Right cardiac atrium (tissue), 5 donors: Measurements from ENCODE around the gene MAP3K10. TPM values are rescaled to one million over a fixed set of nuclear protein-coding genes. Genes with fewer than 3 reads are reported as not detected.
A peak's percentile ranks its signal among the peaks of the same experiment; 100 is the strongest.

ENCODE experiments used
- ATAC-seq, 2 donors: fragments of 200-7000 bp; cut with Tn5 transposase; one replicate each; pipeline versions ENCODE4 v1.8.0 to v1.9.1; 2020; ENCODE audit warnings: moderate library complexity in 2 of 2, mild to moderate bottlenecking in 1 of 2
- DNase-seq, 3 donors: peaks; one replicate each; pipeline ENCODE4 v3.0.0-alpha.2; 2020
- H3K27ac ChIP-seq: one replicate; pipeline ENCODE4 v1.5.1; 2013; ENCODE audit warnings: mild to moderate bottlenecking, low read length, control low read depth, moderate library complexity
- H3K27me3 ChIP-seq: one replicate; pipeline ENCODE4 v1.6.1; 2013; ENCODE audit not compliant: control insufficient read depth, insufficient read depth
- H3K4me1 ChIP-seq: one replicate; pipeline ENCODE4 v1.6.1; 2013; ENCODE audit warnings: low read length; ENCODE audit not compliant: control insufficient read depth, insufficient read depth
- H3K4me3 ChIP-seq: one replicate; pipeline ENCODE4 v1.5.1; 2013; ENCODE audit warnings: low read length, control low read depth
- H3K9me3 ChIP-seq: one replicate; pipeline ENCODE4 v1.6.1; 2013; ENCODE audit warnings: low read length; ENCODE audit not compliant: control insufficient read depth
- WGBS: extraction: QIAGEN DNeasy Blood & Tissue Kit; methylation state at CpG from one replicate; pipeline ENCODE4 v1.1.7; 2013; 5-methylcytosine and 5-hydroxymethylcytosine counted together
- intact Hi-C, 4 donors: fragments of 100-400 bp; cut with DNase I; formaldehyde crosslinking; loops; one replicate each; pipeline versions ENCODE4 v1.11.0 to v1.14.0; 2022 to 2023
- polyA plus RNA-seq: library from polyadenylated mRNA; stranded (reverse); fragments of 200-250 nt; gene quantifications from one replicate; pipeline ENCODE4 v1.2.3, GENCODE V29; 2013
- total RNA-seq, 4 donors: library from RNA; stranded (reverse); fragmentation: NEBNext Ultra II Directional; extraction: Animal tissue kit (Norgen Biotek cat#: 25700); gene quantifications; one replicate each; pipeline ENCODE4 v1.2.1, GENCODE V29; 2021
- donor health status: healthy with polysubstance abuse.
- donor health status: DM: no; HTN: yes; CAD: no.
- donor health status: DM: no; HTN: no; CAD: no.
- donor health status: DM: no; HTN: yes; CAD: no; lungs with severe emphysema.
- donor health status: DM: yes; HTN: yes; CAD: no.

MAP3K10 gene
- total and polyA plus RNA-seq, 5 donors: 16.9 to 25.3 (median 20.4) TPM

DNA sequence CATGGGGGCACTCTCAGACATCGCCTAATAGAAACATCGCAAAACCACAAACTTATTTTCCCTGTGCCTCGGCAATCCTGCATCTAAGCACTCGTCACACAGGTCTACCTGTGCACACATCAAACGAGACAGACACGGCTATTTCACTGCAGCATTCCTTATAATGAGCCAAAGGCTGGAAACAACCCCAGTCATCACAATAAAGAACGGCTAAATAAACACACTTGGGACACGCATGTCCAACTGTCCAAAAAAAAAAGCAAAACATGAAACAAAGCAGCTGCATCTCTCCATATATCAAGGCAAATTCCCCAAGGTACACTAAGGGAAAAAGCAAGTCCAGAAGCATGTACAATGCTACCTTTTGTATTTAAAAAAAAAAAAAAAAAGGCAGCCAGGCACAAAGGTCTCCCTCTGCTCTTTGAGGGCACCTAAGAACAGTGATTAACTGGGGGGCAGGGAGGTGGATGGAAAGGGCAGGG lies 62.4 kb downstream of the MAP3K10 start:
- ATAC-seq (no peak), DNase-seq (no peak)
- intact Hi-C loops: no loop called here
- H3K27me3 ChIP-seq: no peaks in the 10 kb centered on the region
- WGBS: 80% methylated on average over 8 of the region's 8 CpGs
- H3K4me3 ChIP-seq: no peak overlapping the region
- H3K4me1 ChIP-seq: peaks cover 5% of the 10 kb centered on the region
- H3K27ac ChIP-seq: no peak overlapping the region
- H3K9me3 ChIP-seq: no peaks in the 10 kb centered on the region

DNA sequence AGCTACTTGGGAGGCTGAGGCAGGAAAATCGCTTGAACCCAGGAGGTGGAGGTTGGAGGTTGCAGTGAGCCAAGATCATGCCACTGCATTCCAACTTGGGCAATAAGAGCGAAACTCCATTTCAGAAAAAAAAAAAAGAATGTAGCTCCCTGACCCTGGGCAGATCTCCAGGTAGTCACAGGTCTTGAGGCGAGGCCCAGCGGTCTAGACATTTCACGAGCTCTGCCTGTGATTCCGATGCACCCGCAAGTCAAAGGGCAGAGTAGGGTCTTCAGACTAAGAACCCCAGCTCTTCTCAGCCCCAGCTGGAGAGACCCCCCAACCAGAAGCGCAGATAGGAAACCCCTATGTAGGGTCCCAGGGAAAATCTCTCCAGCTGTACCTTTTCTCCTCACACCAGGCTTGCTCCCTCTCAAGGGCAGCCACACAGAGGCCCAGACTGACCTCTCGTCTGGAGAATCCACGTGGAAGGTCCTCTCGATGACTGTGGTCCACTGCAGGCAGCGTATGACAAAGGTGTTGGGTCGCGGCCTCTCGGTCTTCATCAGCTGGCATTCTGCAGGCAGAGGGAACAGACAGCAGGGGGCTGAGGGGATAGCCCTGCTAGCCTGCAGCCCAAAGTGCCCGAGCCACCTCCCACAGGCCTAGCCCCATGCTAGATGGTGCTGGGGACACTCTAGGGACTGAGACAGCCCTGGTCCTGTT lies 63.6 kb downstream of the MAP3K10 start:
- intact Hi-C loops: no loop called here
- H3K4me3 ChIP-seq: no peak overlapping the region
- no peaks in the 10 kb centered on the region for H3K9me3 ChIP-seq
- ATAC-seq (no peak), DNase-seq (peak in 1 of 3 donors; percentile 14)
- H3K27me3 ChIP-seq: no peaks in the 10 kb centered on the region
- H3K27ac ChIP-seq: no peak overlapping the region
- 94% methylated on average over 16 of the region's 16 CpGs for WGBS
- peaks cover 5% of the 10 kb centered on the region for H3K4me1 ChIP-seq

DNA sequence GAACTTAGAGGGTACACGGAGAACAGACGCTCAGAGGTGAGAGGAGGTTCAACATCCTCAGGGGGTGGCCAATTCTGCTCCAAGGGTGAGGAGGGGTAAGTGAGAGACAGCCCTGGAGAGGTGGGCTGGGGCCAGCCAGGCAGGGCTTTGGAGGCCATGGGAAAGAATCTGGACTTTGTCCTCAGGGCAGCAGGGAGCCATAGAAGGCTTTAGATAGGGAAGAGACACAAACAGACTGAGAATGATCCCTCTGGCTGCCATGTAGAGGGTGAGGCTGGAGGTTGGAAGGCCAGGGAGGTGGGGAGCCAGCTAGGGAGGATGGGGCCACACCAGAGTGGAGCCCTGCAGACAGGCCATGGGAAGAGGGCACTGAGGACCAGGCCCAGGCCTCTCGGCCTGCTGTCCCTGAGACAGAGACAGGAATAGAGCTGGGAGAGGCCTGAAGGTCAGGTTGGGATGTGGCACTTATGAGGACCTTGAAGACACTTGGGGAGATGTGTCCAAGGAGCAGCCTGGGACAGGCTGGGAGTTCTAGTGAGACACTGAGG lies 64.5 kb downstream of the MAP3K10 start:
- no peak for ATAC-seq
- WGBS: 90% methylated on average over 3 of the region's 3 CpGs
- Histone ChIP-seq H3K4me1 (peaks cover 5% of the 10 kb centered on the region), H3K27me3 (no peaks in the 10 kb centered on the region), H3K4me3 (no peak overlapping the region), H3K27ac (no peak overlapping the region), H3K9me3 (no peaks in the 10 kb centered on the region)
- DNase-seq: peak in 1 of 3 donors; percentile 26
- intact Hi-C loops: no loop called here

DNA sequence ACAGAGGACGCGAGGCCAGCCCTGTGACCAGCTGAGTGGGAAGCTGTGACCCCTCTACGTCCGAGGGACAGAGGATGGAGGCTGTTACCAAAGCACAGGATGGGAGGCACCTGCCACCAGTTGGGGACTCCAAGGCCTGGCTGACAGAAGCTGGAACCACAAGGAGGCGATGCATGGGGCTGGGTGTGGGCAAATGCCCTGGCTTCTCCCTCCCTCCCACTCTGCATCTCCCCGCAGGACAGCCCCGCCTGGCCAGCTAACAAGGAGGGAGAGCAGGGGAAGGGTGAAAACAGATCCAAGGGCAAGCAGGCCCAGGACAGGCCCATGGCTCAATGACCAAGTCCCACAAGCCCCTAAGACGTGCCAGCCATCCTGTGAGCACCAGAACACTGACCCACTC lies 65.3 kb downstream of the MAP3K10 start:
- DNase-seq: peak in 2 of 3 donors; percentile 2 to 15
- peaks cover 5% of the 10 kb centered on the region for H3K4me1 ChIP-seq
- intact Hi-C loops: no loop called here
- no peak overlapping the region for H3K4me3 ChIP-seq
- peak in 1 of 2 donors; percentile 17 for ATAC-seq
- no peaks in the 10 kb centered on the region for H3K9me3 ChIP-seq
- H3K27me3 ChIP-seq: no peaks in the 10 kb centered on the region
- 86% methylated on average over 8 of the region's 8 CpGs for WGBS
- no peak overlapping the region for H3K27ac ChIP-seq

DNA sequence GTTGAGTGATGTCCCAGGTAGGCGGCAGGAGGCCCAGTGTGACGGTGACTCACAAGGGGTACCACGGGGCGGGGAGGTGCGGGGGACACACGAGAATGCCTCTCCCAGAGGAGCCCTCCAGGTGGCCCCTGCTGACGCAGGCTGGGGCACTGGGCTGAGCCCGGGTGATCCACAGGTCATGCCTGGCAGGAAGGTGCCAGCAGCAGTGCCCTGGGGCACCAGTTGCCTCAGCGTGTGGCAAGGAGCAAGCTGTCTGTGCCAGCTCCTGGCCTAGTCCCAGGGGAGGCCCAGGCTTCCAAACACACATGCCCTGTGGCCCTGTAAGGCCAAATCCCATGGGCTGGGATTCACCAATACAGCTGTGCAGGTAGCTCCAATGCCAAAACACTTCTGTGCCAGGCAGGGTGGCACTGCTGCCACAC lies 65.9 kb downstream of the MAP3K10 start:
- intact Hi-C loops: no loop called here
- 85% methylated on average over 9 of the region's 9 CpGs for WGBS
- Histone ChIP-seq H3K27me3 (no peaks in the 10 kb centered on the region), H3K4me1 (peaks cover 5% of the 10 kb centered on the region), H3K4me3 (no peak overlapping the region), H3K9me3 (no peaks in the 10 kb centered on the region), H3K27ac (no peak overlapping the region)
- peak; percentile 31 to 65 (median 47) for DNase-seq
- peak; percentile 39 to 53 for ATAC-seq

DNA sequence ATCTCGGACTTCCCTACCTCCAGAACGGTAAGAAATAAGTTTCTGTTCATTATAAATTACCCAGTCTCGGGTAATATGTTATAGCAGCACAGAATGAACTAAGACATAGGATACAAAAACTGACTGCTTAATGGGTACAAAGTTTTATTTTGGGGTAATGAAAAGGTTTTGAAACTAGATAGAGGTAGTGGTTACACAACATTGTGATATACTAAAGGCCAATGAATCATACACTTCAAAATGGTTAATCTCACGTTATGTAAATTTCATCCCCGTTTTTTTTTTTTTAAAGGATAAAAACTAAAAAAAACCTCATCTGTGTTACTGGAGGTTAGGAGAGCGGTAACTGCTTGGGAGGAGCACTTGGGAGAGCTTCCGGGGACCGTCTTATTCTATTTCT lies 70.4 kb downstream of the MAP3K10 start:
- DNase-seq (no peak), ATAC-seq (no peak)
- intact Hi-C loops: no loop called here
- Histone ChIP-seq H3K9me3 (no peaks in the 10 kb centered on the region), H3K27me3 (no peaks in the 10 kb centered on the region), H3K4me3 (no peak overlapping the region), H3K27ac (no peak overlapping the region), H3K4me1 (peaks cover 15% of the 10 kb centered on the region)
- 87% methylated on average over 8 of the region's 8 CpGs for WGBS

DNA sequence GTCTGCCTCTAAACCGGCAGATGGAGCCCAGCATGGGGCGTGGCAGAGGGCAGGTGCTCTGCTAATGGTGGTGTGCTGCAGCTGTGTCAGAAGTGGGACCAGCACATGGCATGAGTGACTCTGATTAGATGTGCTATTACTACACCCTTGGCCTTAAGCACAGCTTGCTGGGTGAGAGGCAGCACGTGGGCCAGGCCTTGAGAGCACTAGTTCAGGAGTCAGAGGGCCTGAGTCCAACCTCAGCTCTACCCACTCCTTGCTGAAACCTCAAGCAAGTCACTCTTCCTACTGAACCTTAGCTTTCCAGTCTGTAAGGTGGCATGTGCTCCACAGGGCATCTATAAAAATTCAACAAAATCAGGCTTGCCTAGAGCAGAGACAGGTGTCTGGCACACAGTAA lies 71.2 kb downstream of the MAP3K10 start:
- H3K27ac ChIP-seq: no peak overlapping the region
- H3K4me1 ChIP-seq: peaks cover 16% of the 10 kb centered on the region
- no peak overlapping the region for H3K4me3 ChIP-seq
- ATAC-seq (no peak), DNase-seq (peak in 1 of 3 donors; percentile 7)
- intact Hi-C loops: no loop called here
- WGBS: 96% methylated on average over 3 of the region's 3 CpGs
- H3K27me3 ChIP-seq: no peaks in the 10 kb centered on the region
- H3K9me3 ChIP-seq: no peaks in the 10 kb centered on the region

DNA sequence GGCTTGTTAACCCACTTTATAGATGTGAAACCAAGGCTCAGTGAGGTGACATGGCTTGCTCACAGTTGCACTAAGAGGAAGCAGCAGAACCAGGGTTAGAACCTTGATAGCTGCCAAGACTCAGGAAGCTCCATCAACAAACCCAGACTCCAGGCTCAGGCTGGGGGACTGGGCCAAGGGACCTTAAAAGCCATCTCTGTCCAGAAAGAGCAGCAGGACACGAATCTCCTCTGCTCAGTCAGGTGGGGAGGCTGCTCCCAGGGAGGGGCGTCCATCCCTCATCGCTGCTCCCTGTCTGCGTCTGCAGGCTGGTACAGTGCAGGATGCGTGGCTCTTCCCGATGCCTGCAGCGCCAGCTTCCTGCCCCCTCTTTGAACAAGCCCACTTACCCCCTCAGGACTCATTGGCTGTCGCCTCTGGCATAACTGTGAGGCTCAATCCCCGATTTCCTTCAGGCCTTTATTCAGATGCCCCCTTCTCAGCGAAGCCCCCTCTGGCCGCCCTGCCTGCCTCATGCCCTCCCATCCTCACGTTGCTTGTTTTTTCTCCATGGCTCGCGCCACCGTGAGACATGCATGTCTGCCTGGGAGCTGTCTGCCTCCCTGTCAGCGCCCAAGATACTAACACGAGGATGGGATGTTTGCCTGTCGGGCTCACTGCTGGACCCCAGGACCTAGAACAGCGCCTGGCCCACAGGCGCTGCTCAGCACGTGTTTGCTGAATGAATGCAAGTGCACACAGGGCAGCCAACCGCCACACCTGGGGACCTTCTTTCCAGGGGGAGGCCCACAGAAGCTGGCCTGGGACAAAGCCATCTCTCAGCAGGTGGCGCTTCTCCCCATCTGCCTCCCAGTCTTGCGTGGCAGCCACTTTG lies 72.5 kb downstream of the MAP3K10 start:
- Histone ChIP-seq H3K4me3 (no peak overlapping the region), H3K9me3 (no peaks in the 10 kb centered on the region), H3K27me3 (no peaks in the 10 kb centered on the region), H3K4me1 (peaks cover 17% of the 10 kb centered on the region), H3K27ac (no peak overlapping the region)
- ATAC-seq: no peak
- DNase-seq: peak in 2 of 3 donors; percentile 6 to 54
- intact Hi-C loops: no loop called here
- 80% methylated on average over 24 of the region's 24 CpGs for WGBS

DNA sequence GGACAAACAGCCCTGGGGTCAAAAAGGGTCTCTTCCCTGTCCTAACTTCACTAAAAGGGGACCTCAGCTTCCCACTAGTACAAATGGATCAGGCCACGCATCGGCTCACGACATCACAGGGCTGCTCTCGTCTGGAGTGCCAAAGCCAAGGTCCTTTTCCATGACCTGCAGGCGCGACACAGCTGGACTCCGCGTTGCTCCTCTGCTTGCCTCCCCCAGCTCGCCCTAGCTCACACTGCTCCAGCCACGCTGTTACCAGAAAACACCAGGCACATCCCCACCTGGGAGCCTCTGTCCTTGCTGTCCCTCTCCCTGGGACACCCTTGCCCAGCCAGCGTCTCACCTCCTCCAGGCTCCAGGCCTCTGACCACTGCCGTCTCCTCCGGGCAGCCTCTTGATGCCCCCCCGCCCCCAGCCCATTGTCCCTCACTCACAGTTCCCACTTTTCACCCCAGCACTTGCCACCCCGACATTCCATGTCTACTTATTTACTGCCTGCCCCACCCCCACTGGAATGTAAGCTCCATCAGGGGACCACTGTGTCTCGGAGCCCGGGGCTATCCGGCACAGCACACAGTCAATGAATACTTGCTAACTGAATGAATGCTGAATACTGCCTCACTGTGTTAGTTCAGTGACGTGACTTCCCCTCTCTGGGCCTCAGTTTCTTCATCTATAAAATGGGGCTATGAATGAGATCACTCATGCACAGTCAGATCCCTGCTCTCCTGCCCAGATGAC lies 73.3 kb downstream of the MAP3K10 start:
- Histone ChIP-seq H3K27me3 (no peaks in the 10 kb centered on the region), H3K27ac (no peak overlapping the region), H3K9me3 (no peaks in the 10 kb centered on the region), H3K4me3 (no peak overlapping the region), H3K4me1 (peaks cover 17% of the 10 kb centered on the region)
- peak in 2 of 3 donors; percentile 8 to 56 for DNase-seq
- 67% methylated on average over 19 of the region's 19 CpGs for WGBS
- ATAC-seq: no peak
- intact Hi-C loops: no loop called here
